ENCODE data around the gene ARID1B.

Gene ARID1B

DNA sequence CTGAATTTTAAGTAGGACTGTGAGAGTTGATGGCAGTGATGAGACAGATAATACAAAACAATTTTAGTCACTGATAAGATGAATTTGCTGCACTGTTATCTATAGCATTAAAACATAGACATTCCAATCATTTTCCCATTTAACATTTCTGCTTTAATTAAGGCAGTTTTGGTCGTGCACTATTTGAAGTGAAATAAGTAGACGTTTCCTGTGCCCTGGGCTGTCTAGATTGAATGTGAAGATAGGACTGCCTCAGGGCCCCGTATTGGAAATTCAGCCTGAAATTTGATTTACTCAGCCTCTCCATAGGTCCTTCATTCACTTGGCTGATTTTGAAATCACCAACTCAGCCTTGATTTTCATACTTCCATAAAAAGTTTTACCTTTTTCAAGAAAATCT is 48.3 kb downstream of the ARID1B start:
- no peak for DNase-seq (ENCODE audit: low spot score)

DNA sequence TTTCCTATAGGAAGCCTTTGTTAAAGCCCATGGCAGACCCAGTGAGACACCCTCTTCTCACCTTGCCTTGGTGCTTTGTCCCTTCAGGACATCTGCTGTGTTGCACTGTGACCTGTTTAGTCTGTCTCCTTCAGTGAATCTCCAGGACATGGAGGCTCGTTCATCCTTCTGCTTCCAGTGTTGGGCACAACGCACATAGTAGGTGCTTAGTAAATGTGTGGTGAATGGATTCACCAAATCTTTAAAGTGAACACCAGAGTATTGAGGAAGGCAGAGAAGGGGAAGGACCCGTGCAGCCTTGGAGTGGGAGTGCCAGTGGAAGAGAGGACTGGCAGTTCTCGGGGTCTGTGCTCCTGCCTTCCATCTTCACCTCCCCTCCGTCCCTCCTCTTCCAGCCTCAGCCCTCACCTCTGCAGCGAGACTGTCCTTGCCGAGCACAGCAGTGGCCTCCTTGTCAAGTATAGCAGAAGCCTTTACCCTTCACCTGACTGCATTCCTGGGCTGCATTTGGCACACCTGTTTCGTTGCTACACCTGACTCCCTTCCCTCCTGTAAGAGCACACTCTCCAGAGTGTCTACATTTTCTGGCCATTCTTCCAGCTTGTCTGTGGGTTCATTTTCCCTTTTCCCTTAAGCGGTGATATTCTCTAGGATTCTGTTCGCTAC is 49.2 kb downstream of the ARID1B start:
- DNase-seq (ENCODE audit: low spot score) = no peak

DNA sequence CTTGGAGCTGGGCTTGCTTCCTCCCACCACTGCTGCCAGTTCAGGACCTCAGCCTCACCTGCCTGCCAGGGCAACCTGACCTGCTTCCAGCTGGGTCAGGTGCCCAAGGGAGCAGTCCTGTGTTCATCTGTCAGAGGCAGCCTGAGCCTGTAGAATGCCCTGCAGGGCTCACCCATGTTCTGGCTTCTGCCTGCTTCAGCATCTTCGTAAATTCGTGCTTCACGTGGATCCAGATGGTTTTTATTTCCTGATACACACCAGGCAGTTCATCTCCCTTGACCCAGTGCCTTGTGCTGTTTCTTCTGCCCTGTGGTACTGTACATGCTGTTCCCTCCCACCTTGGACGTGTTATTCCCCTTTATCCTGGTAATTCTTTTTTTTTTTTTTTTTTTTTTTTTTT is 50.2 kb downstream of the ARID1B start:
- DNase-seq (ENCODE audit: low spot score) = no peak

DNA sequence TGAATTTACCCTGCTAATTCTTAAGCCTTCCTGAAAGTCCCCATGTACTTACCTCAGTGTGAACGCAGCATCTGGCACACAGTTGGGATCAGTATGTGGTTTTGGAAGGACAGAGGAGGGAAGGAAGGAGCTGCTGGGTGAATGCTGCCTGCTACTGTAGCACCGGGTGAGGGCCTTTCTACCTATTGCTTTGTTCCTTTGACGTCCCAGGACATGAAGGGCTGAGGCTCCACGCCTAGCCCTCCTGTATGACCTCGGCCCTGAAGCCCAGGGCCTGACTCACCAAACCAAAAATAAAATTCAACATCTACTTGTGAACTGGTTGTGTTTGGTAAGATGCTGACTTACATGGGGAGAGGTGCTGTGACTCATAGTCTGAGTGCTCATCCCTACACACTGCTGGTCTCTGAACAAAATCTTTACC is 51.1 kb downstream of the ARID1B start:
- no peak for DNase-seq (ENCODE audit: low spot score)

DNA sequence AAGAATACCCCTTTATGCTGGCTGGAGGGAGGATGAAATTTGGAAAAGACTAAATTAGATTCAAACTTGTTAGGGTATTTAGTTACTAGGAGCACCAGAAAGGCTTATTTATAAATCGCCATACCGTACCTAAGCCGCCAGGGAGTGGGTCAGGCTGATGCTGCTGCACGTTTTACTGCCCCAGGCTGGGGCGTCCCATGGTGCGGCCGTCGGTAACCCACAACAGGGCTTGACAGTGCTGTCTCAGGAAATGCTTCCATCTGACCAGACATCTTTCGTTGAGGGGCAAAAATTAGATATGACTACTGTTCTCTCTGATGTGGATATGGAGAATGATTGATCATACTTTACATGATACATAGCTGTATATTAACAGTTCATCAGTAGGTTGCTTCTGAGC is 52.9 kb downstream of the ARID1B start:
- no peak for DNase-seq (ENCODE audit: low spot score)

DNA sequence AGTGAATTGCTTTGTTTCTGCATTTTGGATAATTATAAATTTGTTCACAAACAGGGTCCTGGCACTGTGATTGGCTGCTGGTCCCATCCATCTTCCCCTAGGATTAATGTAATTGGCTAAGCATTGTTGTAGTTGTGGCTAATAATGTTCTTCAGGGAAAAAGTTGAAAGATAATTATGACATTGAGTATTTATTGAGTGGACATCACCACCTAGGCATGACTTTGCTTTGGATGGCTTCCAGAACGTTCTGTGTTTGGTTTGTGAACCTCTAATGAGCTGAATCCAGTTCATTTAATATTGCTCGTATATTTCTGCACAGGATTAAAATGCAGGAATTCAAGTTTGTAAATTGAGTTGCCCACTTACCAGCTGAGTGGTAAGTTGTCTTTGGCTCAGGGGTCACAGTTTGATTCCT is 55.1 kb downstream of the ARID1B start:
- no peak for DNase-seq (ENCODE audit: low spot score)

DNA sequence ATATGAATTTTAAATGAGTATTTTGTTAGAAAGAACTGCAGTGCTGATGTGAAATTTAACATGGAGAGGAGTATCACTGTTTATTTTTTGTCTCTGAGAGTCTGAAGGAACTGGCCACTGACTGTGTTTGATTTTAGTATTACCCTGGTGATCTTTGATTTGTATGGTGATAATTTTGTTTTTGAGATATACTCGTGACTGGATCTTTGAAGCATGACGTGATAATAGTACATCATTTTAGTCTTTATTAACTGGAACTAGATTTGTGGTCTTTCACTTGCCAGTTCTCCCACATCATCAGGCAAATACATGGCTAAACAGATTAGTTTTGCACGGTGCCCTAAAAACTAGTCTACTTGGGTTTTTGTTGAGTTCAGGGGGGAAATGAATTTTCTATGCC is 55.5 kb downstream of the ARID1B start:
- DNase-seq (ENCODE audit: low spot score) = no peak

DNA sequence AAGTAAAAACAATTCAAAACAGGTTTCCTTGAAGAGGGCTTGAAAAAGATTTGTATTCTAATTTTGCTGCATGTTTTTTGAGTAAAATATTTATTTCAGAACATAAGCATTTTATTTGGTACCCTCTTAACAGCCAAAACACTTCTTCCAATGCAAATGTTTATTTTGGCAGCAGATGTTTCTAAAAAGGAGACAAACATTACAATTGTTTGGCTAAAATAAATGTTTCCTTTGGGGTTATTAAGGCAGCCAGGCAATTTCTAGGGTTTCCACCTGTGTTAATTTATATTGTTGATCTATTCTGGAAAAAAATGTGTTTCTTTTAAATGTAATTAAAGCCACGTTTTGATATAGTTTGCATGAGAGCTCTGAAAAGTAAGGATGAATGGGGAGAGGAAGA is 56.6 kb downstream of the ARID1B start:
- no peak for DNase-seq (ENCODE audit: low spot score)

DNA sequence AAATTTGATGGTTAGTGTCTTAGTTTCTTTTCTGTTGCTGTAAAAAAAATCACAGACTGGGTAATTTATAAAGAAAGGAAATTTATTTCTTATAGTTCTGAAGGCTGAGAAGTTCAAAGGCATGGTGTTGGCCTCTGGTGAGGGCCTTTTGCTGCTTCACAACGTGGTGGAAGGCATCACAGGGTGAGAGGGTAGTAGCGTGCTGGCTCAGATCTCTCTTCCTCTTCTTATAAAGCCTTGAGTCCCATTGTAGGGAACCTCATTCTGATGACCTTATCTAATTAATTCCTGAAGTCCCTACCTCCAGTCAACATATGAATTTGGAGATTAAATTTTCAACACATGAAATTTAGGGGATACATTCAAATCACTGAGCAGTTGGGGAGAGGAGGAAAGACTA is 62.0 kb downstream of the ARID1B start:
- DNase-seq (ENCODE audit: low spot score) = no peak

DNA sequence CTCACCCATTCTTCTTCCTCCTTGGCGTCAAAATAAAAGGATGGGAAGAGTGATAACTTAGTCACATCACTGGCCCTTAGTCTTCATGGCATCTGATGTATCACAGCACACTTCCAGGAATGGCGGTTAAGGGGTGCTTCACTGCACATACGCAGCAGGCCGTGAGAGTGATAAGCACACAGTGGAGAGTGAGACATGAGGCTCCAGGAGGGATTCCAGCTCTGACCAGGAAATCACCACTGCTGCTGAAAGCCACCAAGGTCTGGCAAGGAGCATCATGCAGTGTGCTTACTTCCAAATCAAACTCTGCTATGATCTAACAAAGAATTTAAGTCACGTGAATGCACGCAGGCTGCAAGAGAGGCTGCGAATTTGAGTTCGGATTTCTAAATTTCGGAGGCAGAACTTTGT is 62.4 kb downstream of the ARID1B start:
- DNase-seq (ENCODE audit: low spot score) = no peak

DNA sequence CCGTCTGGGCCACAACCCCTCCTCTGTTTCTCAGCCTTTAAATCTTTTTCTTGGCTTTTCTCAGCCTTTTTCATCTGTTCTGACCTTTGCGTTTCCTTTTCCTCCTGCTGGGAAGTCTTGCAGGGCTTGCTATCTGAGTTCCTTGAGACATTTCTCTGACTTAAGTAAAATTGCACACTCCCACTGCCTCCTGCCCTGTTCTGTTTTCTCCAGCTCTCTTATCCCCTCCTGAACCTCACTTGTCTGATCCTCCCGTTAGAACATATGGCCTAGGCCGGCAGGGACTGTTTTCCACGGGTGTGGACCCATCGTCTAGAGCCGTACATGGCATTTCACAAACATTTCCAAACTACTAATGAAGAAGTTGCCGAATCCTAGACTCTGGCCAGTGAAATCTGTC is 63.0 kb downstream of the ARID1B start:
- no peak for DNase-seq (ENCODE audit: low spot score)

DNA sequence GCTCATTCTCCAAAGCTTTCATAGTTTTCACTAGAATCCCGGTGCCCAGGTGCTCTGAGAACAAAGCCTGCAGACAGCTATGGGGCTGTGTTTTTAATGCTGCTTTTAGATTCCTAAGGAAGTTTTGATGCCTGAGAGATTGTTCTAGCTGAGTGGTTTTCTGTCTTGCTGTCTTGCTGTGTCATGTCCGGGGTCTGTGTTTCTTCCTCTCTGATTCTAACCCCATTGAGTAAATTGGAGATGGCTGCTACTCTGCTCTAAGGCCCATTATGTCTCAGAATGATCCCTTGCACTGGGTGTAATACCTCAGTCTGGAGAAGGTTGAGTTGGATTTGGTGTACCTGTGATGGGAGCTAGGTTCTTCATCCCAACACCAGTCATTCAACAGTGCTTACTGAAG is 63.4 kb downstream of the ARID1B start:
- no peak for DNase-seq (ENCODE audit: low spot score)

DNA sequence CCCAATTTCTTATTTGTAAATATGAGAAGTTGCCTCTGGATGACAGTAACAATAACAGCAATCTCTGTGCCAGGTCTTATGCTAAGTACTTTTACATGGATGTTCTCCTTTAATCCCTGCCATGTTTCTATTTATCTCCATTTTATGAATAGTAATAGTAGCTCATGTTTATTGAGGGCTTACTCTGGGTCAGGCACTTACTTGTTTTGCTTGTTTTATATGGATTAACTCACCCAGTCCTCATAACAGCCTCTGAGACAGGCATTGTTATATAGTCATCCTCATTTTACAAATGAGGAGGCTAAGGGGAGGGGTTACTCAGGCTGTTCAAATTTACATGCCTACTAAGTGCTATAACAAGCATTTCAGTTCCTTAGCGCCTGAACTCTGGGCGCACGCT is 64.3 kb downstream of the ARID1B start:
- no peak for DNase-seq (ENCODE audit: low spot score)

DNA sequence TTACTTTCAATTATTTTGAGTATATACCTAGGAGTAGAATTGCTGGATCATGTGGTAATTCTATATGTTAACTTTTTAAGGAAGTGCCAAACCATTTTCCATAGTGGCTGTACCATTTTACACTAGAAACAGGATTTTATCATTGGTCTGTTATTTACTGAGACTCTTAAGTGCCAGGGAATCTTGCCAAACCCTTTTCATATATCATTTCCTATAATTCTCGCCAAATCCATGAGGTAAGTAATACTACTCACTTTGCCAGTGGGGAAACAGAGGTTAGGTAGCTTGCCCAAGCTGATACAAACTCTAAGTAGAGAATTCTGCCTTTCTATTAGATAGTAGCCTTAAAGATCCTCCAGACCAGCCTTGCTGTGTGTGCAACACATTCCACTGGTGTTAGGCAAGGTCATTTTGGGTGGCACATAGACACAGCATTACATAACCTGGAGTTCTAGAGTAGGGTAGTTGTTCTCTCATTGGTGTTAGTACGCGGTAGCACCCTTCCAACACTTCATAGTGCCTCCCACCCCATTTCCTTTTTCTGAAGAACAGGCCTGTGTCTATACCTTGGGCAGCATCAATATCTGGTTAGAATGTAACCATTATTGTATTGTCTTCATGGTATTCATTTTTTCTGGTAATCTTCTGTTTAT is 65.5 kb downstream of the ARID1B start:
- DNase-seq (ENCODE audit: low spot score) = no peak

DNA sequence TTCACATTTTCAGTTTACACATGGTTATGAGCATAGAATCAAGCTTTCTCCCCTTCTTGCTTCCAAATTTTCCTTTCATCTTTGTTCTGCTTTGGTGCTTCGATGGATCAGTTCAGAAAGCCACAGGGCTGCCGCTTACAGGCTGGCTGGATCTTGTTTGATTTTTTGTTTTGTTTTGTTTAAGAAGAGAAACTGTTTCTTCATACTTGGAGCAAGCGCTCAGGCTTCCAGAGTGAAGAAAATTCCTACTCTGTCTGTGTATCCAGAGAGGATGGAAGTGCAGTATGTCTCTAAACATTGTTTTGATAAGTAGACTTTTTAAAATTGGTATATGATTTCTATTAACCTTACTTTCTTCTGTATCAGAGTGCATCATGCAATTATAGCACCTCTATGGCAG is 66.9 kb downstream of the ARID1B start:
- DNase-seq (ENCODE audit: low spot score) = no peak

DNA sequence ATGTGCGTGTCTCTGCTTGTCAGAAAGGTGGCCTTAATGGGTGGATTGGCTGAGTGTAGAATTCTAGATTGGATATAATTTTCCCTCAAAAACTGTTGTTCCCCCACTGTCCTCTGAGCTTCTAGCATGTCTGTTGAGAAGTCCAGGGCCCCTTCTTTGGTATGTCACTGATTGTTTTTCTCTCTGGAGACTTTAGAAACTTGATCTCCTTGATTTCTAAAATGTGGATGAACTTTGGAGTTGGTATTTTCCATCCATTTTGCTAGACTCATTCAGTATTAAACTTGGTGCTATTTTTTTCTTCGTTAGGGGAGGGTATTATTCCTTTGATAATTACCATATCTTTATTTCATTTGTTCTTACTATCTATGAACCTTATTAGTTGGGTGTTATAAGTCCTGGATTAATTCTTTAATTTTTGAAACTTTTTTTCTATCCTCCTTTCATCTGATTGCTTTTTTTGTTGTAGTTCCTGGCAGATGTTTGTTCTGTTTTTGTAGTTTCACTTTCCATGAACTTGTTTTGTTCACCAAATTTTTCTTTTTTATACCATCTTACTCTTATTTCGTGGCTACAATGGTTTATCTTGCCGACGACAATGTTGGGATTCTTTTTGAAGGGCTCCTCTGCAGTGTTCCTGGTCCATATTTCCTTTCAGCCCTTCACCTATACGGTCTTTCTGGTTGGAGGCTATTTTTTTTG is 68.4 kb downstream of the ARID1B start:
- no peak for DNase-seq (ENCODE audit: low spot score)

DNA sequence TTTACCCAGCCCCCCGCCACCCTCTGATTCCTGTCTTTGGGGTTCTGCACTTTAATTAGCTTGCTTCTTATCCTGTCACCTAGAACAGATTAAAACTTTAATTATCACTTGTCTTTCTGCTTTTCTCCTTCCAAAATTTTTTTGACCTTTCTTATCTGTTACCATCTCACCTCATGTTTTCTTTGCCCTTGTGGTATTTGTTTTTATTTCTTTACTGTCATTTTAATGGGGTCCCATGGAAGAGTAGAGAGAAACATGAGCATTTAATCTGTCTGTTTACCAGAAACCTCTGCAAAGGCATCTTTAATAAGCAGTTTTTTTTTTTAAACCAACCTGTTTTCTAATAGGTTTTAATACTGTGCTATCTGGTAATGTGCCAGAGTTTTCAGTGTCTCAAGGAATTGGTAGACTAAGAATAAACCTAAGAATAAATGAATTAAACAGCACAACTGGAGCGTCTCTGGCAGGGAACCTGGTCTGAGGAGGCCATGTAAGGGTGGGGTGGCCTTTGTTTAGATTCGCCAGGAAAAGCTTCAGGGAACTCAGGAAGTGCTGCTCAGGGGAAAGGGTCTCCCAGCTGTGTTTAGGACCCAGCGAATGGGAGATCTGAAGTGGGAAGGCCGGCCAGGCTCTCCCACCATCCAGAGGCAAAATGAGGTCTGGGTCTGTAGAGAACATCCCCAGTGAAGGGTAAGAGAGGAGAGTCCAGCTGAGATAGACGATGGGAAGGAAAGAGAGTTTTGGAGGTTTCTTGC is 69.8 kb downstream of the ARID1B start:
- no peak for DNase-seq (ENCODE audit: low spot score)

DNA sequence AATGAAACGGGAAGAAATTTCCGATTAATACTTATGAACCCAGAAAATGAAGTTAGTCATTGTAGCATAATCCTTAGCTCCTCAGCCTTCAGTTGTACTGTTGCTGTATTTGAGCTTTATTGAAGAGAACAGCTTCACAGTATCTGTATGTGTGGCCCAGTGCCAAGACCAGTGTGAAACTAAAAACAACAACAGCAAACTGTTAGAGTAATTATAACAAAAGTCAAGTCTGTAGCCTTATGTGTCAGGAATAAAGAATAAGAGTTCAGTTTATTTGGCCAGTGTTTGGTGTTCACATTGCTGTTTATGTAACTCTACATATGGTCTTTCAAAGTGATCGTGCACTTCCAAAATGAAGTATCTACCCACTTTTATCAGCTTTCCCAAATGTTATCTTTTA is 70.9 kb downstream of the ARID1B start:
- DNase-seq (ENCODE audit: low spot score) = no peak

DNA sequence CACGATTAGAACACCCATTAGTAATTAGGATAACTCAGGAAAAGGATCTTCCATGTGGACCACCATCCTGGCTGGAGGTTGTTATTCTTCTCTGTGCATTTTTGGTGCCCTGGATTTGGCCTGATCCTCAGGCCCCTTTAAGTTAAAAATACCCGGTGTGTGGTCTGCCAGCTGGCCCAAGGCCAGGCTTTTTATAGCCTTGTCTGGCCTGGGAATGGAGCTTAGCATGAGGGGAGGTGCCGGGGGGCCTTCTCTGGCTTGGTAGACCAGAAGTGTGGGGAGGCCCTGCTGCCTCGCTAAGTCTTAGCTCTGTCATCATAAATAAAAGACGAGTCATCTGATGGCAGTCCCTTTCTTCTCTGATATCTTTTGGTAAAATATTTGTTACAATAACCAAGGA is 71.4 kb downstream of the ARID1B start:
- no peak for DNase-seq (ENCODE audit: low spot score)

DNA sequence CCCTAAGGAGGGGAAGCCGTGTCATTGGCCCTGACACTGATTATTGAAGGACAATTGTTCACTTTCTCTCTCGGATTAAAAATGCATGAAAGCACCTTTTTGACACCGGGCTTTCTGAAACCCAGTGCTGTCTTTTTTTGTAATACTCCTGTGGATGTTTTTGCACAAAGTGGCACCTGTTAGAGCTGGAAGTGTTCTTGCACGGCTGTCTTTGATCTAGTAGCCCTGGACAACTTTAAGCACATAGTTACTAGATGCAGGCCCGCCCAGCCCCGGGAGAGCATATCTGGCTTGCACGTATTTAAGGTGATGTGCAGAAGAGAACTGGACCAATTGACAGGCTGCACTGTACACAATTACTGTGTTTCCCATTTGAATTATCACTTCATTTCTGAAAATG is 72.6 kb downstream of the ARID1B start:
- no peak for DNase-seq (ENCODE audit: low spot score)

DNA sequence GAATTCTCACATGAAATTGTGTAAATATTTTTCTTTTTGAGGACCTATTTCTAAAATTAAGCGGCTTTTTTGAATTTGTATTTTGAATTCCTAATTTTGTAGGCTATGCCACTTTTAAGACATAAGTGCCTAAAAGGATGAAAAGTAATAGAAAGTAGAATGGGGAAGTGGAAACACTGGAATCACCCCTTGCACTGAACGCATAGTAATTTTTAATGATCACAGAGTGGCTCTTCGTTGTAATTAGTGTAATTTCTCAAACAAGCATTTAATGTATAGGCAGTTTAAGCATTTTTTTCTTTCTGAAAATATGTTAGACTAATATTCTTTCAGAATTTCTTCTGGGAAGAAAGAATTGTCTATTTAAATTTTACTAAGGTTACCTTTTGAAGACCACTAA is 73.2 kb downstream of the ARID1B start:
- no peak for DNase-seq (ENCODE audit: low spot score)

DNA sequence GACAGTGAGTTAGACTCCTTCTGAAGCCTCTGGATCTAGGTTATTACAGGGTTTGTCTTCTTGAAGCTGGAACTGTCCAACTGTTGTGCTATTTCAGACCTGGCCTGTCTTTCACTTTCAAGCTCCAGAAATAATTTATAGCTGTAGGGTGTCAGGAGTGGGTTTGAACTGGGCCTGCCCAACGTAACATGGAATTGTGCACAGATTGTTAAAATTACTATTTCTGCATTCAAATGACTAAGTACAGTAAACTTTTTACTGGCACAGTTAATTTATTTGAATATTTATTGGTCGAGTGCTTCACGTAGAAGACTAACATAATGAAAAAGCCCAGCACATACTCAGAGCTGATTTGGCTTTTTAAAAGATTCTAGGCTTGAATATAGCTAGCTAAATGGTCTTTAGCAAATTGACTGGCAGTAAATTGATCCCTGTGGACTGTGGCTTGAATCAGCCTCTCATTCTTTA is 74.3 kb downstream of the ARID1B start:
- DNase-seq (ENCODE audit: low spot score) = no peak
